Endodermal cell (in vitro differentiated cells): ENCODE results near the gene THSD4. TPM values are rescaled to one million over a fixed set of nuclear protein-coding genes. Genes with fewer than 3 reads are reported as not detected.

Experiments used
- DNase-seq: peaks from one replicate; pipeline ENCODE4 v3.0.0-alpha.2; 2017
- H3K27ac ChIP-seq: 2 replicates; pipeline ENCODE4 v1.5.1; 2013; ENCODE audit warnings: mild to moderate bottlenecking, low read depth, low read length, moderate library complexity
- H3K27me3 ChIP-seq: 2 replicates; pipeline ENCODE4 v1.6.1; 2013; ENCODE audit warnings: mild to moderate bottlenecking, low read length, moderate library complexity; ENCODE audit not compliant: insufficient read depth, control insufficient read depth, poor library complexity, severe bottlenecking
- H3K36me3 ChIP-seq: 2 replicates; pipeline ENCODE4 v1.7.0; 2013; ENCODE audit warnings: mild to moderate bottlenecking, low read length, moderate library complexity; ENCODE audit not compliant: control insufficient read depth, insufficient read depth
- H3K4me1 ChIP-seq: one replicate; pipeline ENCODE4 v1.7.0; 2013; ENCODE audit warnings: low read length; ENCODE audit not compliant: control insufficient read depth, insufficient read depth
- H3K4me3 ChIP-seq: 2 replicates; pipeline ENCODE4 v1.5.1; 2013; ENCODE audit warnings: mild to moderate bottlenecking, low read length, moderate library complexity
- H3K9ac ChIP-seq: 2 replicates; pipeline ENCODE4 v1.6.1; 2013; ENCODE audit warnings: mild to moderate bottlenecking, low read length, moderate library complexity; ENCODE audit not compliant: poor library complexity, severe bottlenecking; ENCODE audit errors: extremely low read depth
- H3K9me3 ChIP-seq: 2 replicates; pipeline ENCODE4 v1.6.1; 2013; ENCODE audit warnings: mild to moderate bottlenecking, low read length, moderate library complexity; ENCODE audit not compliant: control insufficient read depth
- H3K27ac Mint-ChIP-seq: 2 replicates; pipeline ENCODE4 v1.8.0; 2020; ENCODE audit warnings: mixed read lengths
- H3K27me3 Mint-ChIP-seq: 2 replicates; pipeline ENCODE4 v1.8.0; 2021; ENCODE audit warnings: mild to moderate bottlenecking, mixed read lengths; ENCODE audit not compliant: insufficient read depth
- H3K36me3 Mint-ChIP-seq: 2 replicates; pipeline ENCODE4 v1.8.0; 2020; ENCODE audit warnings: low read depth, mixed read lengths
- H3K4me1 Mint-ChIP-seq: 2 replicates; pipeline ENCODE4 v1.8.0; 2020; ENCODE audit warnings: mixed read lengths
- H3K4me3 Mint-ChIP-seq: 2 replicates; pipeline ENCODE4 v1.8.0; 2020; ENCODE audit warnings: mild to moderate bottlenecking, moderate library complexity, mixed read lengths
- H3K9me3 Mint-ChIP-seq: 2 replicates; pipeline ENCODE4 v1.8.0; 2020; ENCODE audit warnings: mild to moderate bottlenecking, mixed read lengths
- CTCF ChIP-seq: fragments of 200-600 bp; sonication (generic); conservative IDR thresholded peaks from 2 replicates; pipeline ENCODE4 v1.5.0; 2021; ENCODE audit warnings: antibody characterized with exemption, mild to moderate bottlenecking
- WGBS, 2 experiments: methylation state at CpG; one replicate each; pipeline versions ENCODE4 v1.1.5 to v1.1.7; 2013; ENCODE audit warnings: missing lambda C conversion rate in 2 of 2, mixed read lengths in 1 of 2; ENCODE audit not compliant: insufficient coverage in 1 of 2, insufficient read length in 1 of 2; 5-methylcytosine and 5-hydroxymethylcytosine counted together
- total RNA-seq, 2 donors: library from RNA; stranded (reverse); fragmentation: NEBNext Ultra II Directional in 1 of 2; extraction: Animal tissue kit (Norgen Biotek cat#: 25700) in 1 of 2; gene quantifications; 2 replicates in 1 of 2; 3 replicates in 1 of 2; pipeline ENCODE4 v1.2.1, GENCODE V29; 2021

Gene THSD4
- total RNA-seq, 2 donors from 2014 or later: 4.6 to 5.4 TPM

DNA sequence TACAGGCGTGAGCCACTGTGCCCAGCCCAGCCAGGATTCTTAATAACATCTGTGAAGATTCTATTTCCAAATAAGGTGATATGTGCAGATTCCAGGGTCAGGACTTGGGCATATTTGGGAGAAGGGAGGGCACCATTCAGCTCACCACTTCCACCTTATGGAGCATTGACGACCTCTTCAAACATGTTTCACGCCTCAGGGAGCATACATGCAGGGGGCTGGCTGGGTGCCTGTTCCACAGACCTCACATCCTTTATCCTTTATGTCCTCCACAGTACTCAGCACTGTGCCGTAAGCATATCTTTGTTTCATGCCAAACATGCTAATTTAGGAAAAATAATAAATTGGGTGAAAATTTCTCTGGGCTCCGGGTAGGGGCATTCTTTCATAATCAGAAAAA lies 229.0 kb downstream of the THSD4 start:
- Mint-ChIP-seq H3K4me3 (no peak overlapping the region), H3K9me3 (no peaks in the 10 kb centered on the region), H3K27ac (no peak overlapping the region), H3K36me3 (no peaks in the 10 kb centered on the region), H3K27me3 (no peaks in the 10 kb centered on the region), H3K4me1 (no peaks in the 10 kb centered on the region)
- H3K36me3 ChIP-seq: no peaks in the 10 kb centered on the region
- no peaks in the 10 kb centered on the region for H3K9me3 ChIP-seq
- H3K4me1 ChIP-seq: no peaks in the 10 kb centered on the region
- no peak for DNase-seq
- H3K27ac ChIP-seq: no peak overlapping the region
- no peak for TF ChIP-seq CTCF
- H3K4me3 ChIP-seq: no peak overlapping the region
- 88 to 90% methylated on average over 3 to 5 of the region's 5 CpGs for WGBS, 2 experiments
- H3K27me3 ChIP-seq: no peaks in the 10 kb centered on the region
- H3K9ac ChIP-seq: no peak overlapping the region

- H3K9ac ChIP-seq: no peak overlapping the region
- no peak for DNase-seq
- H3K27ac ChIP-seq: no peak overlapping the region
- Mint-ChIP-seq H3K9me3 (no peaks in the 10 kb centered on the region), H3K4me1 (no peaks in the 10 kb centered on the region), H3K36me3 (no peaks in the 10 kb centered on the region), H3K4me3 (no peak overlapping the region), H3K27ac (no peak overlapping the region), H3K27me3 (no peaks in the 10 kb centered on the region)
- H3K27me3 ChIP-seq: no peaks in the 10 kb centered on the region
- no peak overlapping the region for H3K4me3 ChIP-seq
- 63 to 79% methylated on average over 4 to 5 of the region's 5 CpGs for WGBS, 2 experiments
- no peaks in the 10 kb centered on the region for H3K36me3 ChIP-seq
- no peak for TF ChIP-seq CTCF
- no peaks in the 10 kb centered on the region for H3K4me1 ChIP-seq
- H3K9me3 ChIP-seq: no peaks in the 10 kb centered on the region
These were observed 229.9 kb downstream of the THSD4 start for GRCh38 chr15:71345186-71345585.

DNA sequence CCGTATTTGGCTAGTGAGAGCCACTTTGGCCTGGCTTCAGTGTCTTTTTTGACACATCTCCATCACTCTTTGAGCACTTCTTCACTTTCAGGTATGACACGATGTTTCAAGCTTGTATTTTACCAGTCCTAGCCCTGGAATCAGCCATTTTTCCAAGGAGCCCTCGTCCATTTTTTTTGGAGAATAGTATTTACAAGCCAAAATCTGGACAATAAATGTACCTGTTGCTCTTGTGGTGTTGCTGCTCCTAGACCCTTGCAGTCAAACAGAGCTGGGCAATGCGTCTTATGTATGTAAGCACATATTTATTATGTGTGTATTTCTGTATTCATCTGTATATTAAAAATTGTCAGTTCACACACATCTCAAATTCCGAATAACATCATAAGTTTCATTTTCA lies 231.2 kb downstream of the THSD4 start:
- Mint-ChIP-seq H3K4me1 (no peaks in the 10 kb centered on the region), H3K27me3 (no peaks in the 10 kb centered on the region), H3K27ac (no peak overlapping the region), H3K4me3 (no peak overlapping the region), H3K9me3 (no peaks in the 10 kb centered on the region), H3K36me3 (no peaks in the 10 kb centered on the region)
- H3K27ac ChIP-seq: no peak overlapping the region
- H3K9me3 ChIP-seq: no peaks in the 10 kb centered on the region
- H3K4me3 ChIP-seq: no peak overlapping the region
- H3K36me3 ChIP-seq: no peaks in the 10 kb centered on the region
- no peaks in the 10 kb centered on the region for H3K4me1 ChIP-seq
- no peak for TF ChIP-seq CTCF
- no peak overlapping the region for H3K9ac ChIP-seq
- no peak for DNase-seq
- no peaks in the 10 kb centered on the region for H3K27me3 ChIP-seq
- WGBS, 2 experiments: 92 to 93% methylated on average over 3 of the region's 5 CpGs
